Effector memory CD4-positive, alpha-beta T cell (primary cell): ENCODE data around the gene BAIAP2L2.
A peak's percentile ranks its signal among the peaks of the same experiment; 100 is the strongest.

Source experiments
- DNase-seq, 3 donors: peaks; one replicate each; pipeline ENCODE4 v3.0.0-alpha.2; 2020
- H3K27ac ChIP-seq: 2 replicates; pipeline ENCODE4 v1.7.0; 2013; ENCODE audit warnings: mild to moderate bottlenecking, low read length, moderate library complexity; ENCODE audit not compliant: insufficient read depth, poor library complexity, severe bottlenecking
- H3K27me3 ChIP-seq: replicated peaks from 2 replicates; pipeline ENCODE4 v1.7.0; 2013; ENCODE audit warnings: mild to moderate bottlenecking, low read length; ENCODE audit not compliant: insufficient read depth, control insufficient read depth, poor library complexity, severe bottlenecking
- H3K36me3 ChIP-seq: 2 replicates; pipeline ENCODE4 v1.7.0; 2013; ENCODE audit warnings: mild to moderate bottlenecking, low read length, moderate library complexity; ENCODE audit not compliant: control insufficient read depth, insufficient read depth
- H3K4me1 ChIP-seq: 2 replicates; pipeline ENCODE4 v1.7.0; 2013; ENCODE audit warnings: low read length, mild to moderate bottlenecking; ENCODE audit not compliant: control insufficient read depth, insufficient read depth, poor library complexity, severe bottlenecking
- H3K4me3 ChIP-seq: 2 replicates; pipeline ENCODE4 v1.7.0; 2013; ENCODE audit warnings: low read length, low read depth, mild to moderate bottlenecking; ENCODE audit not compliant: insufficient read depth, poor library complexity, severe bottlenecking
- H3K9me3 ChIP-seq: 2 replicates; pipeline ENCODE4 v1.7.0; 2013; ENCODE audit warnings: mild to moderate bottlenecking, low read length, moderate library complexity; ENCODE audit not compliant: control insufficient read depth

The BAIAP2L2 gene

GRCh38 chr22:38051900-38052862, 58.3 kb downstream of the BAIAP2L2 start:
- H3K27me3 ChIP-seq = no peaks in the 10 kb centered on the region
- DNase-seq = peak; percentile 44 to 66 (median 55)
- H3K27ac ChIP-seq = no peak overlapping the region
- H3K36me3 ChIP-seq = no peaks in the 10 kb centered on the region
- no peaks in the 10 kb centered on the region for H3K4me1 ChIP-seq
- H3K4me3 ChIP-seq = no peak overlapping the region
- H3K9me3 ChIP-seq = no peaks in the 10 kb centered on the region

- Histone ChIP-seq H3K27ac (no peak overlapping the region), H3K27me3 (no peaks in the 10 kb centered on the region), H3K9me3 (no peaks in the 10 kb centered on the region), H3K4me3 (no peak overlapping the region), H3K36me3 (no peaks in the 10 kb centered on the region), H3K4me1 (no peaks in the 10 kb centered on the region)
- DNase-seq = no peak
Measured at GRCh38 chr22:38051261-38051660, 59.2 kb downstream of the BAIAP2L2 start.

GRCh38 chr22:38050720-38051119, 59.8 kb downstream of the BAIAP2L2 start:
- H3K4me3 ChIP-seq = no peak overlapping the region
- H3K9me3 ChIP-seq = no peaks in the 10 kb centered on the region
- H3K4me1 ChIP-seq = no peaks in the 10 kb centered on the region
- no peak overlapping the region for H3K27ac ChIP-seq
- DNase-seq = no peak
- no peaks in the 10 kb centered on the region for H3K36me3 ChIP-seq
- H3K27me3 ChIP-seq = no peaks in the 10 kb centered on the region

GRCh38 chr22:38049812-38050619, 60.5 kb downstream of the BAIAP2L2 start:
- H3K4me3 ChIP-seq = no peak overlapping the region
- DNase-seq = no peak

GRCh38 chr22:38046070-38046748, 64.3 kb downstream of the BAIAP2L2 start:
- Histone ChIP-seq H3K4me3 (no peak overlapping the region), H3K4me1 (no peaks in the 10 kb centered on the region), H3K27ac (no peak overlapping the region), H3K9me3 (no peaks in the 10 kb centered on the region), H3K36me3 (no peaks in the 10 kb centered on the region), H3K27me3 (no peaks in the 10 kb centered on the region)
- no peak for DNase-seq

More at GRCh38 chr22:38049812-38050619, 60.5 kb downstream of the BAIAP2L2 start:
- Histone ChIP-seq H3K4me1 (no peaks in the 10 kb centered on the region), H3K27ac (no peak overlapping the region), H3K36me3 (no peaks in the 10 kb centered on the region), H3K9me3 (no peaks in the 10 kb centered on the region), H3K27me3 (no peaks in the 10 kb centered on the region)

- no peaks in the 10 kb centered on the region for H3K36me3 ChIP-seq
- no peak for DNase-seq
- no peak overlapping the region for H3K27ac ChIP-seq
- H3K27me3 ChIP-seq = no peaks in the 10 kb centered on the region
- no peak overlapping the region for H3K4me3 ChIP-seq
- H3K9me3 ChIP-seq = no peaks in the 10 kb centered on the region
- H3K4me1 ChIP-seq = no peaks in the 10 kb centered on the region
Measured at GRCh38 chr22:38043151-38044039, 67.1 kb downstream of the BAIAP2L2 start.

- Histone ChIP-seq H3K27ac (no peak overlapping the region), H3K36me3 (no peaks in the 10 kb centered on the region), H3K4me1 (no peaks in the 10 kb centered on the region), H3K27me3 (no peaks in the 10 kb centered on the region), H3K9me3 (no peaks in the 10 kb centered on the region), H3K4me3 (no peak overlapping the region)
- DNase-seq = no peak
Measured at GRCh38 chr22:38042488-38042790, 68.0 kb downstream of the BAIAP2L2 start.

GRCh38 chr22:38041760-38042487, 68.6 kb downstream of the BAIAP2L2 start:
- DNase-seq = no peak
- H3K4me1 ChIP-seq = no peaks in the 10 kb centered on the region
- H3K36me3 ChIP-seq = no peaks in the 10 kb centered on the region
- no peak overlapping the region for H3K27ac ChIP-seq
- H3K27me3 ChIP-seq = no peaks in the 10 kb centered on the region
- no peaks in the 10 kb centered on the region for H3K9me3 ChIP-seq
- H3K4me3 ChIP-seq = no peak overlapping the region
